HG03457 (cell line): ENCODE measurements around the gene PI4KB.

Experiments used
- ATAC-seq: cut with Tn5 transposase; IDR thresholded peaks from one replicate; pipeline ENCODE4 v1.9.1; 2021; ENCODE audit warnings: moderate number of reproducible peaks; ENCODE audit not compliant: unreplicated experiment

PI4KB gene

GRCh38 chr1:151312826-151313225 lies 14.4 kb downstream of the PI4KB start:
- ATAC-seq: no peak

- ATAC-seq: no peak
These were observed 14.8 kb downstream of the PI4KB start for GRCh38 chr1:151312411-151312810.

DNA sequence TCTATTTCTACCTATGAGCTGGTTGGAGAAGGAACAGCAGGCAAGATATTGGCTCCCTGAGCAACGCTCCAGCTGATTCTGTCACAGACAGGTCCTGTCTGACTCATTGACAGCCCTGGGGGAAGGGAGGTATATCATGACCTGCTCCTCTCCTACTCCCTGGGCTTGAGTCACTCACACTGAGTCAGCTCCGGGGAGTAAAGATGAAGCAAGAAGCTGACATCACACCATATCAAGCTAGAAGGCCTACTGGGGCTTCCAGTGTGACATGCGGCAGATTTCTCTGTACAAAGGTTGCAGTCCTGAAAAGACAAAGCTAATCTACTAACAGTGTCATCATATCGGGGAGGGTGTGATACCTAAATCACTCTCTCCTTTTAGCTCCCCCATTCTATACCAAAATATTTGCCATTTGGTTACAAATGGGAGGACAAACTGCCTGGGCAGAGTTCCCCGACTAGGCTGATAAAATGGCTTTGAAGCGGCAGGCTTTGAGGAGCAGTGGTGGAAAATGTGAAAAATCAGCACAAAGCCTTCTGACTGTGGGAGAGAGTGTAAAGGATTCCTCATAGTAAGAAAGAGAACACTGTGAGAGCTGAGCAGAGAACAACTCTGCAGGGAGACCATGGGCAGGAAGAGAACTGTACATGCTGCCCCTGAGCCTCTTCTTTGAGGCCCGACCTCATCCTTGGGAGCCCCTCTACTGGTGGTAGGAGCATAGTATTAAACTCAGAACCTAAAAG lies 15.5 kb downstream of the PI4KB start:
- no peak for ATAC-seq

GRCh38 chr1:151311011-151311410 lies 16.2 kb downstream of the PI4KB start:
- no peak for ATAC-seq

DNA sequence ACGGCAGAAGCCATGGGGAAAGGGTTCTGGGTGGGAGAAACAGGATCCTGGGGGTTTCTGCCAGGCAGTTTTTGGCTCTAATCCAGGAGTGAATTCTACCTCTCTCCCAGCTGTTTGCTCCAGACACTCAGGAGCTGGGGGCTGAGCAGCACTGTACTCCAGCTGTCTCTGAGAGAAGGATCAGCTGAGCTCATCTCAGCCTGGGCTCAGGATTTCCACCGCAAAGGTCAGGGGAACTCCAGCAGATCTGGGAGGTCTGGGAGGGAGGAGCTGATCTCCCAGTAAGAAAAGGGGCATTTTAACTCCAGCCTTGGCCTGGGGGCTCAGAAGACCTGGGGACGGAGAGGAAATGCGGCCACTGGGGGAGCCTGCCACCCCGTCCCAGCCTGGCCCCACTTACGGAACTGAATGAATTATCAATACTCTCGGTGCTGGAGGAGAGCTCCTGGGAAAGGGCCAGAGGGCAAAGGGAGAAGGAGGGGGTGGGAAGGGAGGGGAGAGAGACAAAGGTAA lies 17.3 kb downstream of the PI4KB start:
- ATAC-seq: no peak

DNA sequence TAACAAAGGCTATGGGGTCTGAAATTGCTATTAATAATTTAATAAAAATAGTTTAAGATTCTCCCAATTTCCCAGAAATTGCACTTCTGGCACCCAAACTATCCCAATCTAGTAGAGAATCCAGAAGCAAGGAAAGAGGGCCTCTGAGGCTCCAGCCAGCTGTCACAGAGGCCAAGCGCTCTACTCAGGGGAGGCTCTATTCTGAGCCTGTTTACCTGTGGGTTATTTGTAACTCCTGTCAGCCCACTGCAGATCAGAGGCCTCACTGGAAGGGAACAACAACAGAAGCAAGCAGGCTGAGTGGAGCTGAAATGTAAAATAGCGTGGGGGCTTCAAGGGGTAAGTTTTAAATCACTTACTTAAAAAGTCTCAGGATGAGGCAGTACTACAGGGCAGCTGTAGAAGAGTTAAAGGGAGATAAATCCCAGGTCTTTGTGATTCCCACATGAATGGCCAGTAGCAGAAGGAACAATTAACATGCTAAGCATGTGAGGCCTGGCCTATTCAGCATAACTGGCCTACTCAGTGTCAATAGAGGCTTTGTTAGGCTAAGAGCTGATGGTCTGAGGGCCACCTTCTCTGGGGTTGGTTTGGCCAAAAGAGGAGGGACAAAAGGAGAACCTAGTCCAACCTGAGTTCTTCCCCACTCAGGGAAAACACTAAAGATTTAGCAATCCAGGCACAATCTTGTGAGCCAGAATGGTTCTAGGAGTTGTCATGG lies 32.3 kb downstream of the PI4KB start:
- no peak for ATAC-seq

GRCh38 chr1:151293093-151293492 lies 34.1 kb downstream of the PI4KB start:
- ATAC-seq: no peak

GRCh38 chr1:151292207-151293030 lies 34.8 kb downstream of the PI4KB start:
- ATAC-seq: no peak

- ATAC-seq: no peak
These were observed 36.4 kb downstream of the PI4KB start for GRCh38 chr1:151290709-151291303.

- ATAC-seq: no peak
These were observed 37.1 kb downstream of the PI4KB start for GRCh38 chr1:151289991-151290708.

GRCh38 chr1:151289080-151289935 lies 37.9 kb downstream of the PI4KB start:
- ATAC-seq: no peak

GRCh38 chr1:151288502-151288901 lies 38.7 kb downstream of the PI4KB start:
- no peak for ATAC-seq

DNA sequence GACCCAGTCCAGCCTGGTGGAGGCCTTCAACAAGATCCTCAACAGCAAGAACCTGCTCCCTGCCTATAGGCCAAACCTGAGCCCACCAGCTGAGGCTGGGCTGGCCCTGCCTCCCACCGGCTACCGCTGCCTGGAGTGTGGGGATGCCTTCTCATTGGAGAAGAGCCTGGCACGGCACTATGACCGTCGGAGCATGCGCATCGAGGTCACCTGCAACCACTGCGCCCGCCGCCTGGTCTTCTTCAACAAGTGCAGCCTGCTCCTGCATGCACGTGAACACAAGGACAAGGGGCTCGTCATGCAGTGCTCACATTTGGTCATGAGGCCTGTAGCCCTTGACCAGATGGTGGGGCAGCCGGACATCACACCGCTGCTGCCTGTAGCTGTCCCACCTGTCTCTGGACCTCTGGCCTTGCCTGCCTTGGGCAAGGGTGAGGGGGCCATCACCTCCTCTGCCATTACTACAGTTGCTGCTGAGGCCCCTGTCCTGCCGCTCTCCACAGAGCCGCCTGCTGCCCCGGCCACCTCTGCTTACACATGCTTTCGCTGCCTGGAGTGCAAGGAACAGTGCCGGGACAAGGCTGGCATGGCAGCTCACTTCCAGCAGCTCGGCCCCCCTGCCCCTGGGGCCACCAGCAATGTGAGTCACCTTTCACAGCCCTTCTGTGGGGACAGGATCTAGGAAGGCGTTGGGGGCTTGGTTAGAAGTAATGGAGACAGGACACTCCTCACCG lies 39.3 kb downstream of the PI4KB start:
- ATAC-seq: no peak

- no peak for ATAC-seq
These were observed 39.9 kb downstream of the PI4KB start for GRCh38 chr1:151287341-151287699.

DNA sequence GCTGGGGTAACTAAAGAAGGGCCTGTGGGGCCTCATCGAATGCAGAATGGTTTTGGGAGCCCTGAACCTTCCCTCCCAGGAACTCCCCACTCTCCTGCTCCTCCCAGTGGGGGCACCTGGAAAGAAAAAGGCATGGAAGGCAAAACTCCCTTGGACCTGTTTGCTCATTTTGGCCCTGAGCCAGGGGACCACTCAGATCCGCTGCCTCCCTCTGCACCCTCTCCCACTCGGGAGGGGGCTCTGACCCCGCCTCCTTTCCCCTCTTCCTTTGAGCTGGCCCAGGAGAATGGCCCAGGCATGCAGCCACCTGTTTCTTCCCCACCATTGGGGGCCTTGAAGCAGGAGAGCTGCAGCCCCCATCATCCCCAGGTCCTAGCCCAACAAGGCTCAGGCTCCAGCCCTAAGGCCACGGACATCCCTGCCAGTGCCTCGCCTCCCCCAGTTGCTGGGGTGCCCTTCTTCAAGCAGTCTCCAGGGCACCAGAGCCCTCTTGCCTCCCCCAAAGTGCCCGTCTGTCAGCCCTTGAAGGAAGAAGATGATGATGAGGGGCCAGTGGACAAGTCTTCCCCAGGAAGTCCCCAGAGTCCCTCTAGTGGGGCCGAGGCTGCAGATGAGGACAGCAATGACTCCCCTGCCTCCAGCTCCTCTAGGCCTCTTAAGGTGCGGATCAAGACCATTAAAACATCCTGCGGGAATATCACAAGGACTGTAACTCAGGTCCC lies 40.4 kb downstream of the PI4KB start:
- no peak for ATAC-seq

- no peak for ATAC-seq
These were observed 43.1 kb downstream of the PI4KB start for GRCh38 chr1:151284013-151284577.

DNA sequence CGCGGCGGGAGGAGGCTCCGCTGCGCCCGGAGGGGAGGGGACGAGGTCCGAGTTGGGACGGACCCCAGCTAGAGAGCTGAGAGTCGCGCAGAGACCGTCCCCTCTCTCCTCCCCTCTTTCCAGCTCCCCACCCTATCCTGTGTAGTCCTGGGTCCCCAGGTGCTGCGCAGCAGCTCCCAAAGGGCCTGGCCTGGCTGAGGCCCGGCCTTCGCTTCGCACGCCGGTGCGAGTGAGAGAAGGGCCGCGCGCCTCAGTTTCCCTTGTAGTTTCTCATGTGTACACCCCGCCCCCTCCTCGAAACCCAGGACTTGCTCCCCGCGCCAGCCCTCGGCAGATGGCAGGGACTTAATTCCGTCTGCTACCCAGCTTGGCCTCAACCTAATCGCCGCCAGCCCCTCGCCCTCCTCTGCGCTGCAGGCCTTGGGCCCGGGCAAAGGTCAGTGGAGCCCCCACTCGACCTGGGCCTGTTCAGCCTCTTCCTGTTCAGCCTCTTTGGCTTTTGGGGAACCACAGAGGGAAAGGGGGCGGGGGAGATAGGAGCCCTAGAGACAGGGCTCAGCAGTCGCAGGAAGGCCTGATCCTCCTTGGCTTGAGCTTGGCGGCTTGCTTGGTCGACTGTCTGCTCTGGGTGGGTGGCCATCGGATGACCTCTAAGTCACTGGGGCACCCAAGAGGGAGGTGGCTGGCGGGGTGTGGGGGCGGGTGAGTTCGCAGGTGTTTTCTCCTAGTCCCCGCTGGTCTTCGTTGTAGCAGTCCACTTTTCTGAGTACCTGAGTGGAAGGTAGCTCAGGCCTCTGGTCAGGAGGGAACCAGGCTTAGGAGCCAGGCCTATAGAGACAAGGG lies 44.1 kb downstream of the PI4KB start:
- no peak for ATAC-seq
